ENCODE measurements around the gene ARMCX2.

Gene ARMCX2

GRCh38 chrX:101659601-101660063 is at the start of gene ARMCX2:
ARMCX2 (minus strand) TSS chrX:101659850; CDS start chrX:101657588, 2,262 bp downstream.
- Histone ChIP-seq H3K9ac (ENCODE audit: low read depth in 1 of 2, low read length in 2 of 2) (peak within 1 kb of the TSS; percentile 15 to 58), H3K27ac (ENCODE audit: low read depth in 2 of 2, low read length in 2 of 2) (peak within 1 kb of the TSS in 1 of 2 donors; percentile 41), H3K27me3 (ENCODE audit: control insufficient read depth in 2 of 2, insufficient read depth in 2 of 2, low read length in 2 of 2) (peaks cover 7 to 10% of the 10 kb centered on the region in 2 donors), H3K36me3 (ENCODE audit: control insufficient read depth in 2 of 2, insufficient read depth in 2 of 2, low read length in 2 of 2) (no peaks in the 10 kb centered on the region), H3K4me1 (ENCODE audit: control insufficient read depth in 2 of 2, insufficient read depth in 2 of 2, low read length in 2 of 2) (no peaks in the 10 kb centered on the region), H3K4me3 (ENCODE audit: low read length in 2 of 2) (peak within 1 kb of the TSS; percentile 74 to 85), H3K9me3 (ENCODE audit: control insufficient read depth in 2 of 2, low read length in 2 of 2) (no peaks in the 10 kb centered on the region)

- Histone ChIP-seq H3K36me3 (ENCODE audit: control insufficient read depth in 2 of 2, insufficient read depth in 2 of 2, low read length in 2 of 2) (no peaks in the 10 kb centered on the region), H3K4me1 (ENCODE audit: control insufficient read depth in 2 of 2, insufficient read depth in 2 of 2, low read length in 2 of 2) (no peaks in the 10 kb centered on the region), H3K9ac (ENCODE audit: low read depth in 1 of 2, low read length in 2 of 2) (no peak overlapping the region), H3K27me3 (ENCODE audit: control insufficient read depth in 2 of 2, insufficient read depth in 2 of 2, low read length in 2 of 2) (no peaks in the 10 kb centered on the region), H3K9me3 (ENCODE audit: control insufficient read depth in 2 of 2, low read length in 2 of 2) (no peaks in the 10 kb centered on the region), H3K4me3 (ENCODE audit: low read length in 2 of 2) (no peak overlapping the region), H3K27ac (ENCODE audit: low read depth in 2 of 2, low read length in 2 of 2) (no peak overlapping the region)
Measured at GRCh38 chrX:101709384-101709783, 49.7 kb upstream of the ARMCX2 start.

- no peaks in the 10 kb centered on the region for H3K36me3 ChIP-seq (ENCODE audit: control insufficient read depth in 2 of 2, insufficient read depth in 2 of 2, low read length in 2 of 2)
- no peaks in the 10 kb centered on the region for H3K27me3 ChIP-seq (ENCODE audit: control insufficient read depth in 2 of 2, insufficient read depth in 2 of 2, low read length in 2 of 2)
- H3K9ac ChIP-seq (ENCODE audit: low read depth in 1 of 2, low read length in 2 of 2) = no peak overlapping the region
- no peaks in the 10 kb centered on the region for H3K4me1 ChIP-seq (ENCODE audit: control insufficient read depth in 2 of 2, insufficient read depth in 2 of 2, low read length in 2 of 2)
- no peaks in the 10 kb centered on the region for H3K9me3 ChIP-seq (ENCODE audit: control insufficient read depth in 2 of 2, low read length in 2 of 2)
- H3K27ac ChIP-seq (ENCODE audit: low read depth in 2 of 2, low read length in 2 of 2) = no peak overlapping the region
- no peak overlapping the region for H3K4me3 ChIP-seq (ENCODE audit: low read length in 2 of 2)
Measured at GRCh38 chrX:101708163-101708562, 48.5 kb upstream of the ARMCX2 start.

GRCh38 chrX:101693476-101693875 is 33.8 kb upstream of the ARMCX2 start:
- Histone ChIP-seq H3K9me3 (ENCODE audit: control insufficient read depth in 2 of 2, low read length in 2 of 2) (no peaks in the 10 kb centered on the region), H3K9ac (ENCODE audit: low read depth in 1 of 2, low read length in 2 of 2) (no peak overlapping the region), H3K4me1 (ENCODE audit: control insufficient read depth in 2 of 2, insufficient read depth in 2 of 2, low read length in 2 of 2) (no peaks in the 10 kb centered on the region), H3K27ac (ENCODE audit: low read depth in 2 of 2, low read length in 2 of 2) (no peak overlapping the region), H3K4me3 (ENCODE audit: low read length in 2 of 2) (no peak overlapping the region), H3K27me3 (ENCODE audit: control insufficient read depth in 2 of 2, insufficient read depth in 2 of 2, low read length in 2 of 2) (peaks cover 0 to 5% of the 10 kb centered on the region in 2 donors), H3K36me3 (ENCODE audit: control insufficient read depth in 2 of 2, insufficient read depth in 2 of 2, low read length in 2 of 2) (no peaks in the 10 kb centered on the region)

GRCh38 chrX:101691835-101692234 is 32.2 kb upstream of the ARMCX2 start:
- no peak overlapping the region for H3K4me3 ChIP-seq (ENCODE audit: low read length in 2 of 2)
- H3K9me3 ChIP-seq (ENCODE audit: control insufficient read depth in 2 of 2, low read length in 2 of 2) = no peaks in the 10 kb centered on the region
- H3K27ac ChIP-seq (ENCODE audit: low read depth in 2 of 2, low read length in 2 of 2) = no peak overlapping the region
- peaks cover 0 to 7% of the 10 kb centered on the region in 2 donors for H3K27me3 ChIP-seq (ENCODE audit: control insufficient read depth in 2 of 2, insufficient read depth in 2 of 2, low read length in 2 of 2)
- H3K36me3 ChIP-seq (ENCODE audit: control insufficient read depth in 2 of 2, insufficient read depth in 2 of 2, low read length in 2 of 2) = no peaks in the 10 kb centered on the region
- H3K9ac ChIP-seq (ENCODE audit: low read depth in 1 of 2, low read length in 2 of 2) = no peak overlapping the region
- H3K4me1 ChIP-seq (ENCODE audit: control insufficient read depth in 2 of 2, insufficient read depth in 2 of 2, low read length in 2 of 2) = no peaks in the 10 kb centered on the region

- Histone ChIP-seq H3K4me3 (ENCODE audit: low read length in 2 of 2) (no peak overlapping the region), H3K9ac (ENCODE audit: low read depth in 1 of 2, low read length in 2 of 2) (no peak overlapping the region), H3K27ac (ENCODE audit: low read depth in 2 of 2, low read length in 2 of 2) (no peak overlapping the region), H3K36me3 (ENCODE audit: control insufficient read depth in 2 of 2, insufficient read depth in 2 of 2, low read length in 2 of 2) (no peaks in the 10 kb centered on the region), H3K4me1 (ENCODE audit: control insufficient read depth in 2 of 2, insufficient read depth in 2 of 2, low read length in 2 of 2) (no peaks in the 10 kb centered on the region), H3K9me3 (ENCODE audit: control insufficient read depth in 2 of 2, low read length in 2 of 2) (no peaks in the 10 kb centered on the region), H3K27me3 (ENCODE audit: control insufficient read depth in 2 of 2, insufficient read depth in 2 of 2, low read length in 2 of 2) (peaks cover 0 to 7% of the 10 kb centered on the region in 2 donors)
Measured at GRCh38 chrX:101686574-101686973, 26.9 kb upstream of the ARMCX2 start.

GRCh38 chrX:101685923-101686322 is 26.3 kb upstream of the ARMCX2 start:
- no peak overlapping the region for H3K4me3 ChIP-seq (ENCODE audit: low read length in 2 of 2)
- H3K4me1 ChIP-seq (ENCODE audit: control insufficient read depth in 2 of 2, insufficient read depth in 2 of 2, low read length in 2 of 2) = no peaks in the 10 kb centered on the region

GRCh38 chrX:101682723-101683122 is 23.1 kb upstream of the ARMCX2 start:
- H3K36me3 ChIP-seq (ENCODE audit: control insufficient read depth in 2 of 2, insufficient read depth in 2 of 2, low read length in 2 of 2) = no peaks in the 10 kb centered on the region
- no peak overlapping the region for H3K4me3 ChIP-seq (ENCODE audit: low read length in 2 of 2)
- H3K9me3 ChIP-seq (ENCODE audit: control insufficient read depth in 2 of 2, low read length in 2 of 2) = no peaks in the 10 kb centered on the region
- H3K27ac ChIP-seq (ENCODE audit: low read depth in 2 of 2, low read length in 2 of 2) = no peak overlapping the region
- no peaks in the 10 kb centered on the region for H3K4me1 ChIP-seq (ENCODE audit: control insufficient read depth in 2 of 2, insufficient read depth in 2 of 2, low read length in 2 of 2)
- peaks cover 0 to 2% of the 10 kb centered on the region in 2 donors for H3K27me3 ChIP-seq (ENCODE audit: control insufficient read depth in 2 of 2, insufficient read depth in 2 of 2, low read length in 2 of 2)
- H3K9ac ChIP-seq (ENCODE audit: low read depth in 1 of 2, low read length in 2 of 2) = no peak overlapping the region

More at GRCh38 chrX:101685923-101686322, 26.3 kb upstream of the ARMCX2 start:
- H3K27ac ChIP-seq (ENCODE audit: low read depth in 2 of 2, low read length in 2 of 2) = no peak overlapping the region
- peaks cover 0 to 7% of the 10 kb centered on the region in 2 donors for H3K27me3 ChIP-seq (ENCODE audit: control insufficient read depth in 2 of 2, insufficient read depth in 2 of 2, low read length in 2 of 2)
- H3K36me3 ChIP-seq (ENCODE audit: control insufficient read depth in 2 of 2, insufficient read depth in 2 of 2, low read length in 2 of 2) = no peaks in the 10 kb centered on the region
- H3K9me3 ChIP-seq (ENCODE audit: control insufficient read depth in 2 of 2, low read length in 2 of 2) = no peaks in the 10 kb centered on the region
- no peak overlapping the region for H3K9ac ChIP-seq (ENCODE audit: low read depth in 1 of 2, low read length in 2 of 2)

- Histone ChIP-seq H3K27ac (ENCODE audit: low read depth in 2 of 2, low read length in 2 of 2) (no peak overlapping the region), H3K4me3 (ENCODE audit: low read length in 2 of 2) (no peak overlapping the region), H3K27me3 (ENCODE audit: control insufficient read depth in 2 of 2, insufficient read depth in 2 of 2, low read length in 2 of 2) (peaks cover 0 to 8% of the 10 kb centered on the region in 2 donors), H3K36me3 (ENCODE audit: control insufficient read depth in 2 of 2, insufficient read depth in 2 of 2, low read length in 2 of 2) (no peaks in the 10 kb centered on the region), H3K4me1 (ENCODE audit: control insufficient read depth in 2 of 2, insufficient read depth in 2 of 2, low read length in 2 of 2) (no peaks in the 10 kb centered on the region), H3K9me3 (ENCODE audit: control insufficient read depth in 2 of 2, low read length in 2 of 2) (no peaks in the 10 kb centered on the region), H3K9ac (ENCODE audit: low read depth in 1 of 2, low read length in 2 of 2) (no peak overlapping the region)
Measured at GRCh38 chrX:101677028-101677427, 17.4 kb upstream of the ARMCX2 start.

- Histone ChIP-seq H3K4me1 (ENCODE audit: control insufficient read depth in 2 of 2, insufficient read depth in 2 of 2, low read length in 2 of 2) (no peaks in the 10 kb centered on the region), H3K9ac (ENCODE audit: low read depth in 1 of 2, low read length in 2 of 2) (no peak overlapping the region), H3K27ac (ENCODE audit: low read depth in 2 of 2, low read length in 2 of 2) (no peak overlapping the region), H3K36me3 (ENCODE audit: control insufficient read depth in 2 of 2, insufficient read depth in 2 of 2, low read length in 2 of 2) (no peaks in the 10 kb centered on the region), H3K9me3 (ENCODE audit: control insufficient read depth in 2 of 2, low read length in 2 of 2) (no peaks in the 10 kb centered on the region), H3K4me3 (ENCODE audit: low read length in 2 of 2) (no peak overlapping the region), H3K27me3 (ENCODE audit: control insufficient read depth in 2 of 2, insufficient read depth in 2 of 2, low read length in 2 of 2) (peaks cover 0 to 8% of the 10 kb centered on the region in 2 donors)
Measured at GRCh38 chrX:101676571-101676970, 16.9 kb upstream of the ARMCX2 start.

GRCh38 chrX:101668143-101668542 is 8.5 kb upstream of the ARMCX2 start:
- H3K27me3 ChIP-seq (ENCODE audit: control insufficient read depth in 2 of 2, insufficient read depth in 2 of 2, low read length in 2 of 2) = peaks cover 3 to 5% of the 10 kb centered on the region in 2 donors
- H3K4me1 ChIP-seq (ENCODE audit: control insufficient read depth in 2 of 2, insufficient read depth in 2 of 2, low read length in 2 of 2) = no peaks in the 10 kb centered on the region
- H3K27ac ChIP-seq (ENCODE audit: low read depth in 2 of 2, low read length in 2 of 2) = no peak overlapping the region
- H3K4me3 ChIP-seq (ENCODE audit: low read length in 2 of 2) = no peak overlapping the region
- no peak overlapping the region for H3K9ac ChIP-seq (ENCODE audit: low read depth in 1 of 2, low read length in 2 of 2)
- no peaks in the 10 kb centered on the region for H3K36me3 ChIP-seq (ENCODE audit: control insufficient read depth in 2 of 2, insufficient read depth in 2 of 2, low read length in 2 of 2)
- no peaks in the 10 kb centered on the region for H3K9me3 ChIP-seq (ENCODE audit: control insufficient read depth in 2 of 2, low read length in 2 of 2)
